Testis (tissue), 2 donors: ENCODE results near the gene SLC6A20.

Source experiments
- CTCF ChIP-seq, 3 experiments: fragments of 450-650 bp in 2 of 3; fragments of 200-600 bp in 1 of 3; sonication (generic) in 1 of 3; IDR thresholded peaks; one replicate each; pipeline ENCODE4 v1.5.1; 2016 to 2019; ENCODE audit warnings: antibody characterized with exemption in 3 of 3, mild to moderate bottlenecking in 2 of 3, moderate library complexity in 1 of 3
- POLR2A ChIP-seq: fragments of 450-650 bp; IDR thresholded peaks from one replicate; pipeline ENCODE4 v1.6.1; 2017; ENCODE audit warnings: antibody characterized with exemption, mild to moderate bottlenecking, moderate library complexity

- no peak for TF ChIP-seq CTCF (IDR thresholded peaks at IDR 0.05)
- no peak for TF ChIP-seq POLR2A
Observed at GRCh38 chr3:45746165-45746776, 50.1 kb downstream of the SLC6A20 start.
